GM19463 (cell line): ENCODE measurements around the gene ANGPTL2.

ENCODE experiments used
- ATAC-seq: cut with Tn5 transposase; IDR thresholded peaks from one replicate; pipeline ENCODE4 v1.9.1; 2021; ENCODE audit warnings: mild to moderate bottlenecking, moderate library complexity; ENCODE audit not compliant: unreplicated experiment

ANGPTL2 gene

GRCh38 chr9:127118597-127119319, 3.7 kb downstream of the ANGPTL2 start:
- no peak for ATAC-seq

GRCh38 chr9:127117801-127118200, 4.6 kb downstream of the ANGPTL2 start:
- no peak for ATAC-seq

DNA sequence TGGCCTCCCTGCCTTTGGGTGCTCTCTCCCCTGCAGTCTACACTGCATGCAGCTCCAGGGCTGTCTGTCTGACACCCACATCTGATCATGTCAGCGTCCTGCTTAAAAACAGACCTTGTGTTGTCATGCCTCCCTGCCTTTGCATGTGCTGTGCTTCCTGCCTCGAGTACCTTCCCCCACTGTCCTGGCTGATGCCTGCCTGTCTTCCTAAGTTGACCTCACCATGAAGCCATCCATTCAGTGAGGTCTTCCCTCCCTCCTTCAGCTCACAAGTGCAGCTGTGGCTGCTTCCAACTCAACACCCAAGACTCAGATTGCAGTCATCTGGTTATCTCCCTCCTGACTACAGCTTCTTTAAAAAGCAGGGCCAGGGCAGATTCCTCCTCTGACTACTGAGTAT, 5.5 kb downstream of the ANGPTL2 start:
- ATAC-seq, result no peak

- no peak for ATAC-seq
Measured at GRCh38 chr9:127116088-127116726, 6.2 kb downstream of the ANGPTL2 start.

- ATAC-seq, result no peak
Measured at GRCh38 chr9:127114606-127115005, 7.8 kb downstream of the ANGPTL2 start.

DNA sequence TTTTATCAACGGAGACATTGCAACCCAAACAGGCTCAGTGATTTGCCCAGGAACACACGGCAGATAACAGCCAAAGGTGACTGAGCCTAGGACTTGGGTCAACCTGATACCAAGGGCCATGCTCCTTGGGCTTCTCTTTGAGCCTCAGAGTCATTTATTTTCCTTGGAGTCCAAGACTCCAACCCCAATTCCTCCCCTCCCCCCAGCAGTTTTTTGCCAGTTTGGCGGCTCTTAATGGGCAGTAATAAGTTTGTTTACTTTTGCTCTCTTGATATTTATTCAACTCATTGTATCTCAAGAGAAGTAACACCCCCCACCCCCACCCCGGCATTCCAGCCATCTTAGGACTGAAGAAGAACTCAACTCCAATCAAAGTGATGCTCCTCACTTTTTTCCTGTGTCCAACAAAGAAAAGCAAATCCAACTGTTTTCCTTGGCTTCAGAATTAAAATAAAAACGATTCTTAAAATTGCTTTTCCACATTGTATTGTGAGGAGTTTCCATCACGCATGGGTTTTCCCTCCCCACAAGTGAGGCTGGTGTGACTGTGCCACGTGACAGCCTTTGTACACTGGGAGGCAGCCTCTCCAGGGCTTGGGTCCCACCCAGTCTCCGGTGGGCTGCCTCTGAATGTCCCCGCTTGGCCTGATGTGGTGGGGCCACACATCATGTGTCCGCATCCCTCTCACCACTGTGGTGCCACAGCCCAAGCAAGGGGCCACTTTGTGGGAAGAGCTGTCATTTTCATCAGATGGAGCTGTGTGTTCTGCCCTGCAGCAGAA, 9.1 kb downstream of the ANGPTL2 start:
- no peak for ATAC-seq

DNA sequence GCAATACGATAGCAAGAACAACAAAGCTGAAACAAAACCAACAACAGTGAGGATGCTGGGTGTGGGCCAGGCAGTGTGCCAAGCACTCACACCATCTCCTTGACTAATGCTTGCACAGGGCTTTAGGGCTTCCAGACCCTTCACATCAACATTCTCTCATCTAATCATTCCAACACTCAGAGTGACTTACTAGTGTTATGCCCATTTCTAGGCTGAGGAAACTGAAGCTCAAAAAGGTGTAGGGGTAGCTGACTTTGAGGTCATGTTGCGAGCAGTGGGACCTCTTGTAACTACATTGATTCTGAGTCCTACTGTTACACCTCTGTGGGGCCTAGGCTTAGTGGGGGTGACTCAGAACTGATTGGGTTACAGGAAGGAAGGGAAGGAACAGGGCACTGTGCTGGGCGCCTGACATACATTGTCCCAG, 9.7 kb downstream of the ANGPTL2 start:
- ATAC-seq, result no peak

DNA sequence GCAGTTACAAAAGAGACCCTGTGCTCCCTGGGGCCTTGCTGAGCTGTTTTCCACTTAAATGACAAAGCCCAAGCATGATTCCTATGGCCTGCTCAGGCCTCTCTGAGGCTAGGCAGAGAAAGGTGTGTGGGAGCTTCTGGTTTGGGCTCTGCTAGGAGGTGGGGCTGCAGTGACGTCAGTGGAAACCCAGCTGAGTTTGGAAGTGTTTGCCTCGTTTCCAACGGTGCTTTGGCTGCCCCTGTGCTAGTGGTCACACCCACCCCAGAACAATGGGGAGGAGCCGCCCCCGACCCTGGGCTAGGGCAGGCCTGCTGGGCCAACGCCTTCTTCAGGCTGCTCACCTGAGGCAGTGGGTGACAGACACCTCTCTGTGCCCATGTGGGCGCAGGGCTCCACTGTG, 10.4 kb downstream of the ANGPTL2 start:
- no peak for ATAC-seq

DNA sequence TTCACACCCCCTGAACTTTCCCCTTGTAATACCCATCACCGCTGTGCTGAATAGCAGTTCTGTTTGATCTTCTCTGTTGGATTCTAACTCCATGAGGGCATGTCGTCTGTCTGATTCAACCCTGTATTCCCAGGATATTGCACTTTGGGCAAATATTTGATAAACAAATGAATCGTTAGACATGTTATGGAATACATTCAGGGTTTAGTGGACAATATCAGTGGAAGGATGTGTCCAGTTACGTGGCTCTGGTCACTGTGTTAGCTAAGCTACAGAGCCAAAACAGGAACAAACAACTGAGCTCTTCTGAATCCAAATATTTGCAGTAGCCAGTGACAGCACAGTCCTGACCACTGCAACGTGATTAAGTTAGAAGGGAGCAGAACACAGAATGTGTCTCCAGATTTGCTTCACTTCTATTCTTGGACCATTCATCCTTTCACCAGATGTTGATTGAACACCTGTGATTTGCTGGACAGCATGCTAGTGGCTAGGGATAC, 13.2 kb downstream of the ANGPTL2 start:
- ATAC-seq, result no peak

GRCh38 chr9:127107929-127108876, 14.2 kb downstream of the ANGPTL2 start:
- ATAC-seq, result no peak

DNA sequence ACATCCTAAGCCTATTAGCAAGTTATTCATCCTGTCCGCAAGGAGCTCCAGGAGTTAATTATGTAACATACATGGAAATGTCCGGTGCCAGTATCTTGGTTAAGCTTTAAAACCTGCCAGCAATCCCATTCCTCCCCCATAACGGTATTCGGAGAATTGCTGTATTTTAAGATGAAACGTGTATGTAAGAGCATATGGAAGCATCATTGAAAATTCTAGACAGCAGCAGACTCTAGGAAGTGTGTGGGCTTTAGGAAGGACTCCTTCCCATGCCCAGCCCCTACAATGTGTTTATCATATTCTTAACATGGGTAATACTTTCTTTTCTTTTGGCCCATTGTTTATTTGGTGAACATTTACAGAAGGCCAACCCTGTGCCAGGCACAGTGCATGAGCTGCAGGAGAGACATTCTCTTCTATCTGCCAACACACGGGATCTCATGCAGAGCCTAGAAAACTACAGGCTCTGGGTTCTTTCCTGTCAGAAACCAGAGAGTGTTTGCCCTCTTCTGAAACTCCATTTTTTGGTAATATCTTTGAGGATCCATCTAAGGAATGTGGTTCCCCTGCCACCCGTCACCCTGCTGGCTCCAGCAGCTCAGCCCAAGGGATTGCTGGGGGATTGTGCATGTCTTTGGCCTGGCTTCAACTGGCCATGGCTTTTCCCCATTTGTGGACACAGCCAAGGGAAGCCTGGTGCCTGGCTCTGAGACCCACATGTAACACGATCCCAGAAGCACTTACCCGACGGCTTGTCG, 15.1 kb downstream of the ANGPTL2 start:
- ATAC-seq, result no peak

- ATAC-seq, result no peak
Measured at GRCh38 chr9:127106466-127106855, 16.0 kb downstream of the ANGPTL2 start.

DNA sequence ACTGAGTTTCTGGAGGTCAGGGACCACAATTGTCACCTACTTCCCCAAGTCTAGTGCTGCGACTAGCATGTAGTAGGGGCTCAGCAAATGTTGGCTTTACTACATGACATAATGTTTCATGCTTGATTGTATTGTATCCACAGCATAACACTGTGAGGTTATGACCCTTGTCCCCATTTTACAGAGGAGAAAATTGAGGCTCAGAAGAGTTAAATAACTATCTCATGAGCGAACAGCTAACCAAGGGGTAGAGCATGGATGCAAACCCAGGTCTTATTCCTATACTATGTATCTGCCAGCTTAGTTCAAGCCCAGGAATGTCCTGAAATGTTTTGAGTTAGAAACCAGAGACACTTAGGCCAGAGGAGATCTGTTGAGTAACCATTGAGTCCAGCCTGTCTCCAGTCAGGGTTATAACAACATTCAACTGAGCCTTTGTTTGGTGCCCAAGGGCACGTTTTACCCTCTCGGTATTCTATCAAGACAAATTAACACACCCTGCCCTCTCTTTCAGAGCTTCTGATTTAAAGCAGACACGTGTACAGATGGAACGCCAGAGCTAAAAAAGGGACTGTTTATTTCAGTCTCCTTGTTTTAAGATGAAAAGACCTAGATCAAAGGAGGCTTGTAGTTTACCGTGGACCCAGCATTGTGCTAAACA, 16.5 kb downstream of the ANGPTL2 start:
- ATAC-seq, result no peak

DNA sequence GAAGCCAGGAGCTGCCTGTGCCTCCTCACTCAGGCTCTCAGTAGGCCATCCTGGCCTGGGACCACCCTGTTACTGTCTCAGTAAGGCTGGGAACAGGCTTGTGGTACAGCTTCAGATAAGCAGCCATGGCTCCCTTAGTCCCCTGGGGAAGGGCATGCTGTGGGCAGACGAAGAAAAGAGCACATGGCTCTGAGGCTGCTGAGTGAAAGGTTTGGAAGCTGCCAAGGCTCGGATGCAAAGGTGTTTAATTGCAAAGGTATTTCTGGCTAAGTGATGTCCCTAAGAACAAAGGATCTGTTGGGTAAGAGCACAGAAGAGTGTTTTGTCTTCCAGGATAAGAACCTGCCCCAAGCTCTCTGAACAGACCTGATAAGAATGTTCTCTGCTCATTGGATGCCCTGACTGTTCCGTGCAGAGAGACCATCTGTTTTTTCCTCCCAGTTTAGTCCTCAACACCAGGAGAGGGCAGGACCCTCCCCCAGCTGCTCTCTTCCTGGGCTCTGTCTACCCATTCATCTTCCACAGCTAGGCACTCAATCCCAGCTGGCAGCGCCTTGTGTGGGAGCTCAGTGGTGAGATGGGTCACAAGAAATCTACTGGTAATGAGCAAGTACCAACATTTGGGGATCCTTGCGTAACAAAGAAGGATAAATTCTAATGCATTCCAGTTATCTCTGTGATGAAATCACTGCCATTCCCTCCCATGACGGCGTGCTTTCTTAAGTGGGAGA, 17.7 kb downstream of the ANGPTL2 start:
- ATAC-seq, result no peak

GRCh38 chr9:127102788-127103187, 19.6 kb downstream of the ANGPTL2 start:
- no peak for ATAC-seq

DNA sequence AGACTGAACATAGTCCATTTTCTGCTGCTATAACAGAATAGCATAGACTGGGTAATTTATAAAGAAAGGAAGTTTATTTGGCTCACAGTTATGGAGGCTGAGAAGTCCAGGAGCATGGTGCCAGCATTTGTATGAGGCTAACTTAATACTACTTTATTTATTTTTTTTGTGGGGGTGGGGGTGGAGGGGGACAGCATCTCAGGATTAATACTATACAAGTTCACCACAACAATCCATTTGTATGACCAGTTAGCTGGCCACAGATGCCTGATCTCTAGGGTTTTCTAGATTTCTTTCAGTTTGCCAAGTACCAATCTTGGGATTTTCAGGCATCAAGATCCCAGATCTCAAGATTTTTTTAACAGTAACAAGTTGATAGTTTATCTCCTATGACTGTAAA, 20.3 kb downstream of the ANGPTL2 start:
- no peak for ATAC-seq

- no peak for ATAC-seq
Measured at GRCh38 chr9:127099664-127100063, 22.8 kb downstream of the ANGPTL2 start.

DNA sequence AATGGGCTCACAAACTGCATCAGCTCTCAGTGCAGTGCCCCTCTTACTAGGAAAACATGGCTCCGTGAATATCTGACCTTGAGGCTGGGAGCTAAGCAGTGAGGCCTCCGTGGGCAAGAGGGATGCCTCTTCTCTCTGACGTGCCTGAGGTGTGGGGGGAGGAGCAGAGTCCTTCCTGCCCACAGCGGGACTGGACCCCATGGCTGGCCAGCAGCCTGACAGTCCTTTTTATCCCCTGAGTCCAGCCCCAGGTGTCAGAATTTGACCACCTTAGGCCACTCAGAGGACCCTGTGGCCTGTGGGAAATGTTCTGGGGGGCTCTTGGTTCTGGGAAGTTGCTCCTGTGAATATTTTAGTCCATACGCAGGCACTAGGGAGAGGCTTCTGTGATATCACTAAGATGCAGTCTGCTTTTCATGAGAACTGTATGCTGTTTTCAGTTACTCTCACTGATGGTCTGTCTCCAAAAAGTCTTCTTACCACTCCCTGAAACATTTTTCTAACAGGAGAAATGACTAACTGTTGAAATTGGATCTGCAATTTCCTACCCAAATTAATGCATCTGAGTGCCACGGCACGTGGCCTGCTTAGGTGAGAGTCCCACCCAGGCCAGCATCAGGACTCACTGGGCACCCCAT, 23.4 kb downstream of the ANGPTL2 start:
- no peak for ATAC-seq
